Transverse colon (tissue), 4 donors: ENCODE measurements around the gene USP46. TPM values are rescaled to one million over a fixed set of nuclear protein-coding genes. Genes with fewer than 3 reads are reported as not detected.

Experiments
- DNase-seq: peaks from one replicate; pipeline ENCODE4 v3.0.0-alpha.2; 2019
- H3K27ac ChIP-seq, 4 donors: fragments of 200-600 bp; sonication (generic); 2 replicates each; pipeline ENCODE4 v1.5.1; 2016 to 2018; ENCODE audit warnings: inconsistent platforms in 4 of 4
- H3K27me3 ChIP-seq: fragments of 200-600 bp; sonication (generic); 2 replicates; pipeline ENCODE4 v1.5.1; 2017; ENCODE audit warnings: inconsistent platforms
- H3K36me3 ChIP-seq, 4 donors: fragments of 200-600 bp; sonication (generic); 2 replicates each; pipeline ENCODE4 v1.5.1; 2017 to 2019; ENCODE audit warnings: inconsistent platforms in 4 of 4
- H3K4me1 ChIP-seq, 4 donors: fragments of 200-600 bp; sonication (generic); 2 replicates each; pipeline ENCODE4 v1.5.1; 2017 to 2020; ENCODE audit warnings: inconsistent platforms in 4 of 4
- H3K4me3 ChIP-seq, 4 donors: fragments of 200-600 bp; sonication (generic); 1 replicate in 1 of 4; 2 replicates in 3 of 4; pipeline versions ENCODE4 v1.5.1 to v1.6.1; 2017 to 2019; ENCODE audit warnings: inconsistent platforms in 4 of 4
- H3K9me3 ChIP-seq, 2 donors: fragments of 200-600 bp; sonication (generic); 2 replicates each; pipeline ENCODE4 v1.5.1; 2017 to 2019; ENCODE audit warnings: inconsistent platforms in 2 of 2
- EP300 ChIP-seq: sonication (generic); formaldehyde crosslinking; IDR thresholded peaks from one replicate; pipeline ENCODE4 v1.6.1; 2017; ENCODE audit warnings: antibody characterized with exemption, low read depth
- POLR2A ChIP-seq: fragments of 450-650 bp; IDR thresholded peaks from one replicate; pipeline ENCODE4 v1.6.1; 2016; ENCODE audit warnings: antibody characterized with exemption, mild to moderate bottlenecking, moderate library complexity
- POLR2AphosphoS5 ChIP-seq, 3 donors: sonication (generic); formaldehyde crosslinking; IDR thresholded peaks; one replicate each; pipeline ENCODE4 v1.6.1; 2016; ENCODE audit warnings: antibody characterized with exemption in 3 of 3
- WGBS, 2 donors: methylation state at CpG; one replicate each; pipeline ENCODE4 v1.1.5; 2018; ENCODE audit warnings: low coverage in 1 of 2; 5-methylcytosine and 5-hydroxymethylcytosine counted together
- in situ Hi-C, 4 donors: fragments of 200-750 bp; cut with MboI; loops; one replicate each; pipeline versions ENCODE4 v1.15.0 to v1.15.1; 2017; ENCODE audit warnings: low sequenced_read_pairs in 3 of 4, low pct_ligation_motif_present in 1 of 4, low pct_unique_long_range_greater_than_20kb in 1 of 4
- intact Hi-C: fragments of 100-400 bp; cut with DNase I; formaldehyde crosslinking; loops from one replicate; pipeline ENCODE4 v1.15.1; 2023; ENCODE audit warnings: low total_unique reads
- total RNA-seq, 4 donors: library from RNA; depleted of rRNA; stranded (reverse); fragments of >200 nt; gene quantifications; one replicate each; pipeline ENCODE4 v1.1.0, GENCODE V29; 2016
- TF ChIP-seq, protein P1 (sequence below), 5 experiments: fragments of 200-600 bp in 3 of 5; fragments of 450-650 bp in 2 of 5; sonication (generic) in 3 of 5; IDR thresholded peaks; 1 replicate in 2 of 5; 2 replicates in 3 of 5; pipeline ENCODE4 v1.5.1; 2016 to 2017; ENCODE audit warnings: antibody characterized with exemption in 5 of 5, inconsistent platforms in 3 of 5, mild to moderate bottlenecking in 2 of 5, moderate library complexity in 1 of 5

Gene USP46
- total RNA-seq, 4 donors from 2014 or later: 6.0 to 7.6 (median 6.8) TPM

DNA sequence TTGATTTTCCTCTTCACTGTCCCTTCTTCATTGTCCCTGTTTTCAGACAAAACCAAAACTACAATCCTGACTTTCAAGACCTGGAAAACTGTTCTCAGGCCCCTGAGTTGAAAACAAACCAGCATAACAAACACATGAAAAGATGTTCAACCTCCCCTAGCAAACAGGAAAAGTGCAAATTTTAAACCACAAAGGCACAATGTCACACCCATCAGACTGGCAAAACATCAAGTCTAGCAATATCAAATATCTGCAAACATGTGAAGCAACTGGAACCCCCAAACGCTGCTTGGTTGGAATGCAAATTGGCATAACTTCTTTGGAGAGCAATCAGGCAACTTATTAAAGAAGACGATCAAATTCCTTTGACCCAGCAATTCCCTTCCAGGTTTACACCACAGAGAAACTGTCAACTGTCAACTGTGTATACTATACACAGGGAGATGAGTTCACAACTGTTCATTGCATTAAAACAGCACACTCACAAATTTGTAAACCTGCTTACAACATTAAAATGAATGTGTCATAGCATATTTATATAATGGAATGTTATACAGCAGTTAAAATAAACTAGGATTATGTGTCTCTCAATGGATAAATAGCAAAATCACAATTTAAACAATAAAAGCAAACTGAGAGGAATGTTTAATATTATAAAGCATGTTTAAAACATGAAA lies 7.0 kb downstream of the USP46 start:
- in situ Hi-C loops: loop anchor here in 1 of 4 donors (25.0 kb wide), 1 partner anchor 90 kb away; no protein-coding TSS in a partner anchor
- no peak for TF ChIP-seq EP300
- H3K4me1 ChIP-seq: peaks cover 0 to 4% (median 2%) of the 10 kb centered on the region in 4 donors
- no peak overlapping the region for H3K4me3 ChIP-seq
- no peak overlapping the region for H3K27ac ChIP-seq
- intact Hi-C loops: no loop called here
- no peaks in the 10 kb centered on the region for H3K9me3 ChIP-seq
- no peak for DNase-seq
- WGBS, 2 donors: 76 to 80% methylated on average over 2 of the region's 2 CpGs
- no peaks in the 10 kb centered on the region for H3K27me3 ChIP-seq
- H3K36me3 ChIP-seq: no peaks in the 10 kb centered on the region

DNA sequence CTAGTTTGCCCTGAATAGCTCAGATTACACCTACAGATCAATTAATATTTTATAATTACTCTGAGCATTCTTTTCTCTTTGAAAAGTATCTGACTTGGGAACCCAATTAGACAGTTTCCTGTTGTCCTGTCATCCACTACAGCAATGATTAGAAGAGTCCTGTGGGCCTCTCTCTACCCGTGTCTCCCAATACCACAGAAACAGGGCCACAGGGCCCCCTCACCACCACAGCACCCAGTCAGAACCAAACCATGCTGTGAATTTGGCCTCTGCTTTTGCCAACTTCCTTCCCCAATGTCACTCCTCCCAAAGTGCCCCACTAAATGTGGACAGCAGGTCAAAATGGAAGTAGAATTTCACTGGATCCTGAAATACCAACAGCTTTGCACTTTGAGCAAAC lies 10.3 kb downstream of the USP46 start:
- H3K4me3 ChIP-seq: no peak overlapping the region
- peaks cover 0 to 5% (median 2%) of the 10 kb centered on the region in 4 donors for H3K4me1 ChIP-seq
- no peak for DNase-seq
- intact Hi-C loops (no loop called here), in situ Hi-C loops (no loop called here)
- TF ChIP-seq POLR2A (no peak), EP300 (no peak), POLR2AphosphoS5 (IDR thresholded peaks at IDR 0.05) (no peak)
- TF ChIP-seq, protein P1, sequence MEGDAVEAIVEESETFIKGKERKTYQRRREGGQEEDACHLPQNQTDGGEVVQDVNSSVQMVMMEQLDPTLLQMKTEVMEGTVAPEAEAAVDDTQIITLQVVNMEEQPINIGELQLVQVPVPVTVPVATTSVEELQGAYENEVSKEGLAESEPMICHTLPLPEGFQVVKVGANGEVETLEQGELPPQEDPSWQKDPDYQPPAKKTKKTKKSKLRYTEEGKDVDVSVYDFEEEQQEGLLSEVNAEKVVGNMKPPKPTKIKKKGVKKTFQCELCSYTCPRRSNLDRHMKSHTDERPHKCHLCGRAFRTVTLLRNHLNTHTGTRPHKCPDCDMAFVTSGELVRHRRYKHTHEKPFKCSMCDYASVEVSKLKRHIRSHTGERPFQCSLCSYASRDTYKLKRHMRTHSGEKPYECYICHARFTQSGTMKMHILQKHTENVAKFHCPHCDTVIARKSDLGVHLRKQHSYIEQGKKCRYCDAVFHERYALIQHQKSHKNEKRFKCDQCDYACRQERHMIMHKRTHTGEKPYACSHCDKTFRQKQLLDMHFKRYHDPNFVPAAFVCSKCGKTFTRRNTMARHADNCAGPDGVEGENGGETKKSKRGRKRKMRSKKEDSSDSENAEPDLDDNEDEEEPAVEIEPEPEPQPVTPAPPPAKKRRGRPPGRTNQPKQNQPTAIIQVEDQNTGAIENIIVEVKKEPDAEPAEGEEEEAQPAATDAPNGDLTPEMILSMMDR (IDR thresholded peaks at IDR 0.05): no peak
- H3K27me3 ChIP-seq: no peaks in the 10 kb centered on the region
- no peak overlapping the region for H3K27ac ChIP-seq
- no peaks in the 10 kb centered on the region for H3K9me3 ChIP-seq
- 52% methylated on average over 1 of the region's 1 CpG; no CpG with 5 or more reads in 1 of the 2 donors for WGBS, 2 donors
- no peaks in the 10 kb centered on the region for H3K36me3 ChIP-seq

DNA sequence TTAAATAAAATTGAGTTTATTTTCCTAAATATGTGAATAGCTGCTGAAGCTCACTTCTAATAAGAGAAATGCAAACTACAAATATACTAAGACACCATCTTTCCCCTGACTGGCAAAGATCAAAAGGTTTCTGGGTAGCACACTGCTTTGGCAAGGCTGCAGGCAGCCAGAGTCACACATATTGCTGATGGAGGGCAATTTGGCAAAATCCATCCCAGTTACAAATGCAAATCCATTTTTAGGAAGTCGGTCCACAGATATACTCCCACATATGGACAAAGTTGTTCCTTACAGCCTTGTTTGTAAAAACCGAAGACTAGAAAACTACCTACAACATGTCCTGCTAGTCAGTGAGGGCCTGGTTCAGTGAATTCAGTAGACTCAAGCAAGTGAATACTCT lies 12.4 kb downstream of the USP46 start:
- H3K9me3 ChIP-seq: no peaks in the 10 kb centered on the region
- no peaks in the 10 kb centered on the region for H3K36me3 ChIP-seq
- H3K4me1 ChIP-seq: peaks cover 0 to 11% (median 3%) of the 10 kb centered on the region in 4 donors
- in situ Hi-C loops (no loop called here), intact Hi-C loops (no loop called here)
- H3K27me3 ChIP-seq: no peaks in the 10 kb centered on the region
- H3K4me3 ChIP-seq: no peak overlapping the region
- WGBS, 2 donors: 96 to 100% methylated on average over 1 to 2 of the region's 2 CpGs
- DNase-seq: no peak
- TF ChIP-seq POLR2AphosphoS5 (IDR thresholded peaks at IDR 0.05) (no peak), POLR2A (no peak), EP300 (no peak)
- TF ChIP-seq, protein P1 (IDR thresholded peaks at IDR 0.05): no peak
- no peak overlapping the region for H3K27ac ChIP-seq

DNA sequence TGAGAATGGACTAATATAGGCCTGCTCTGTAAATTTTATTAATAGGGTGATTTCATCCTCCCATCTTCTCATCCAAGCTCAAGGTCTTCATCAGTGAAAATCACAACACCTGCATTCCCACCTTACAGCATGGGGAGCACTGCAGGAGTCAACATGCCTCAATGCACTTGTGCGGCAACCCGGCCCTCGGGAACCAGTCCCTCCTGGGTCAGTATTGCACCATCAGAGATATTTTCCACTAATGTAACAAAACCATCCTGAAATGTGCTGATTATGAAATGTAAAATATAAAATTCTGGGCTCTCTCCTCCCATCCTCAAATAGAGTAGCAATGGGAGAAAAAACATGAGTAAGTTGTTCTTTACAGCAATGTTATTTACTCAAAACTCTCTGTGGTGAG lies 13.0 kb downstream of the USP46 start:
- Histone ChIP-seq H3K9me3 (no peaks in the 10 kb centered on the region), H3K27me3 (no peaks in the 10 kb centered on the region), H3K4me3 (no peak overlapping the region), H3K27ac (no peak overlapping the region), H3K36me3 (no peaks in the 10 kb centered on the region), H3K4me1 (peaks cover 0 to 16% (median 7%) of the 10 kb centered on the region in 4 donors)
- intact Hi-C loops (no loop called here), in situ Hi-C loops (no loop called here)
- 97 to 100% methylated on average over 3 of the region's 3 CpGs for WGBS, 2 donors
- no peak for DNase-seq
- TF ChIP-seq POLR2A: no peak
- TF ChIP-seq, protein P1 (IDR thresholded peaks at IDR 0.05): no peak
- TF ChIP-seq POLR2AphosphoS5 (IDR thresholded peaks at IDR 0.05): no peak
- TF ChIP-seq EP300: no peak

DNA sequence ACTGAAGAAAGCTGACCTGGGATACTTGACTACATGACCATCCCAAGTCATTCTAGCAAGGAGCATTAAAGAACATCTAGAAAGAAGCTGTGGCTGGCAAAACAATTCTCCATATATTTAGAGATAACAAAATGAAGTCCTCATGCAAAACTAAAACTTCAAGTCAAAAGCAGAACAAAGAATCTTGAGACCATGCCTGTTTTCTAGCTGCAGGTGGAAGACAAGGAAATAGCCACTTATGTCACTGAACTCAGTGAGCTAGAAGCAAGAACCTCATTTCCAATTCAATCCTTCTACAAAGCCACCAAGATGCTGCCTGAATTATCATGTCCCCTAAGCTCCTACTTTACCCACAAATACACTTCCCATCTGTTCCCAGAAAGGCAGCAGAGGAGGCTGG lies 13.8 kb downstream of the USP46 start:
- Histone ChIP-seq H3K36me3 (no peaks in the 10 kb centered on the region), H3K4me3 (no peak overlapping the region), H3K27ac (no peak overlapping the region), H3K27me3 (no peaks in the 10 kb centered on the region), H3K9me3 (no peaks in the 10 kb centered on the region), H3K4me1 (peaks cover 0 to 21% (median 8%) of the 10 kb centered on the region in 4 donors)
- in situ Hi-C loops: no loop called here
- intact Hi-C loops: no loop called here
- TF ChIP-seq POLR2A (no peak), POLR2AphosphoS5 (IDR thresholded peaks at IDR 0.05) (no peak), EP300 (no peak)
- TF ChIP-seq, protein P1 (IDR thresholded peaks at IDR 0.05): no peak
- DNase-seq: no peak
